MM.1S (cell line): ENCODE data around the gene ZNF554.

ENCODE experiments used
- CTCF ChIP-seq: fragments of 300-600 bp; sonication (generic); IDR thresholded peaks from 2 replicates; pipeline ENCODE4 v1.5.1; 2016; ENCODE audit warnings: antibody characterized with exemption, low read length, mixed read lengths
- EZH2 ChIP-seq: fragments of 300-600 bp; sonication (generic); optimal IDR thresholded peaks from 2 replicates; pipeline ENCODE3; 2017; ENCODE audit warnings: low read depth, mild to moderate bottlenecking, antibody characterized with exemption, low read length, mixed read lengths

GRCh38 chr19:2783781-2784145 lies 35.9 kb upstream of the ZNF554 start:
- TF ChIP-seq CTCF = no peak
- no peak for TF ChIP-seq EZH2
